K562 (cell line): ENCODE results near the gene HPCA. TPM values are rescaled to one million over a fixed set of nuclear protein-coding genes. Genes with fewer than 3 reads are reported as not detected.

Source experiments
- GTF2E2 ChIP-seq: fragments of 200-800 bp; sonication (Bioruptor generic); IDR thresholded peaks from 2 replicates; pipeline ENCODE4 v1.6.1; 2016; ENCODE audit warnings: missing genetic modification characterization, missing compliant biosample characterization
- NFATC3 ChIP-seq: fragments of 450-650 bp; IDR thresholded peaks from 2 replicates; pipeline ENCODE4 v1.6.1; 2017; ENCODE audit warnings: mild to moderate bottlenecking
- PML ChIP-seq: IDR thresholded peaks from 2 replicates; pipeline ENCODE4 v1.6.1; 2012; ENCODE audit warnings: low read length, inconsistent platforms
- POLR2H ChIP-seq: IDR thresholded peaks from 2 replicates; pipeline ENCODE4 v1.6.1; 2016; ENCODE audit warnings: missing genetic modification characterization, low read depth, mild to moderate bottlenecking, control low read depth, missing compliant biosample characterization, moderate library complexity
- PPARD ChIP-seq: fragments of 250-450 bp; sonication (Bioruptor Pico); IDR thresholded peaks from 2 replicates; pipeline ENCODE4 v1.8.0; 2022; ENCODE audit warnings: inconsistent platforms, mild to moderate bottlenecking, moderate library complexity
- PTTG1 ChIP-seq: fragments of 450-650 bp; IDR thresholded peaks from 2 replicates; pipeline ENCODE4 v1.6.1; 2016; ENCODE audit warnings: low read depth, mild to moderate bottlenecking, missing genetic modification characterization, missing compliant biosample characterization
- polyA plus RNA-seq, 8 experiments: library from polyadenylated mRNA; depleted of rRNA in 4 of 8; stranded (reverse) in 5 of 8; unstranded in 3 of 8; fragments of >200 nt; fragmentation: Nextera tagmentation in 2 of 8; fragmentation: Illumina TruSeq in 1 of 8; extraction: Ambion mirVana in 2 of 8; extraction: Trizol in 1 of 8; gene quantifications; 2 replicates each; pipeline versions ENCODE4 v1.2.1 to v1.2.3, GENCODE V29; 2011 to 2014; ENCODE audit warnings: inconsistent platforms in 1 of 8, missing spikeins in 1 of 8
- total RNA-seq, 7 experiments: library from RNA; depleted of rRNA in 6 of 7; stranded (reverse); fragments of >200 nt in 6 of 7; fragmentation: Illumina TruSeq in 2 of 7; extraction: Trizol in 2 of 7; gene quantifications; 2 replicates each; pipeline versions ENCODE4 v1.2.1 to v1.2.3, GENCODE V29; 2011 to 2021; ENCODE audit warnings: low replicate concordance in 1 of 7
- TF ChIP-seq, protein P1 (sequence below): fragments of 200-800 bp; sonication (Bioruptor generic); IDR thresholded peaks from 2 replicates; pipeline ENCODE4 v1.6.1; 2016; ENCODE audit warnings: missing genetic modification characterization, missing compliant biosample characterization
- TF ChIP-seq, protein P2 (sequence below): sonication (generic); formaldehyde crosslinking; IDR thresholded peaks from 2 replicates; pipeline ENCODE4 v1.8.0; 2022; ENCODE audit warnings: mild to moderate bottlenecking, missing genetic modification reagents
- TF ChIP-seq, protein P3 (sequence below): fragments of 450-650 bp; IDR thresholded peaks from 2 replicates; pipeline ENCODE4 v1.6.1; 2016; ENCODE audit warnings: low read depth

Gene HPCA
- total and polyA plus RNA-seq, 9 of the 15 experiments (the other 6 are each of a cell fraction or from before 2014, with no cell fraction given) = not detected

DNA sequence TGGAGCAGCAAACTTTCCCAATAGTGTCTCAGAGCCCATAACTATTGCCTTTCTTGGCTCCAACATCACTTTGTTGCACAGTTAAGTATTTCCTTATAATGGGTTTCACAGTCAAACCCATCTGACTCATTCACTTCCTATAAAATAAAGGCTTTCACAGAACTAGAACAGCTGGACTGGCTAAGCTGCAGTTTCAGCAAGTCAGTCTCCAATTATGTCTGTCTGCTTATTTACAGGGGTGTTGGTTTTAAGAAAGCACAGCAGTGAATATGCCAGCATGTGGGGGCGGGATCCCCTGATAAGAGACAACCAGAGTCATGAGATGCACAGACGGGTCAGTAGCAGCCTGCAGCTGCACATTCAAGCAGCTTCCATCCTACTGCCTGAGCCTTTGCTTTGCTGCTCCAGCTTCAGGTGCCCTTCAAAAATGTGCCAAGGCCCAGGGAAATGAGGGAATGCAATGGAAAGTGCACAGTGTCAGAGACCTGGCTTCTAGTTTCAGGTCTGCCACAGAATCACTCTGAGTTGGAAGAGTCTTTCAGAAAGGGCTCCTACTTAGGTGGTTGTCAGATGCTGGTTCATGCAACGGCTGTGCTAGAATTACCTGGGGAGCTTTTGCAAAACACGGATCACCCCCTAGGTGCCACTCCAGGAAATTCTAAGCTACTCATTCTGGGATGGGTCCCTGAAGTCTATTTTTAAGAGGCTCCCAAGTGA lies 53.5 kb downstream of the HPCA start (continued):
- no peak for TF ChIP-seq PPARD (CRISPR knock-in tag)
- TF ChIP-seq, protein P1, sequence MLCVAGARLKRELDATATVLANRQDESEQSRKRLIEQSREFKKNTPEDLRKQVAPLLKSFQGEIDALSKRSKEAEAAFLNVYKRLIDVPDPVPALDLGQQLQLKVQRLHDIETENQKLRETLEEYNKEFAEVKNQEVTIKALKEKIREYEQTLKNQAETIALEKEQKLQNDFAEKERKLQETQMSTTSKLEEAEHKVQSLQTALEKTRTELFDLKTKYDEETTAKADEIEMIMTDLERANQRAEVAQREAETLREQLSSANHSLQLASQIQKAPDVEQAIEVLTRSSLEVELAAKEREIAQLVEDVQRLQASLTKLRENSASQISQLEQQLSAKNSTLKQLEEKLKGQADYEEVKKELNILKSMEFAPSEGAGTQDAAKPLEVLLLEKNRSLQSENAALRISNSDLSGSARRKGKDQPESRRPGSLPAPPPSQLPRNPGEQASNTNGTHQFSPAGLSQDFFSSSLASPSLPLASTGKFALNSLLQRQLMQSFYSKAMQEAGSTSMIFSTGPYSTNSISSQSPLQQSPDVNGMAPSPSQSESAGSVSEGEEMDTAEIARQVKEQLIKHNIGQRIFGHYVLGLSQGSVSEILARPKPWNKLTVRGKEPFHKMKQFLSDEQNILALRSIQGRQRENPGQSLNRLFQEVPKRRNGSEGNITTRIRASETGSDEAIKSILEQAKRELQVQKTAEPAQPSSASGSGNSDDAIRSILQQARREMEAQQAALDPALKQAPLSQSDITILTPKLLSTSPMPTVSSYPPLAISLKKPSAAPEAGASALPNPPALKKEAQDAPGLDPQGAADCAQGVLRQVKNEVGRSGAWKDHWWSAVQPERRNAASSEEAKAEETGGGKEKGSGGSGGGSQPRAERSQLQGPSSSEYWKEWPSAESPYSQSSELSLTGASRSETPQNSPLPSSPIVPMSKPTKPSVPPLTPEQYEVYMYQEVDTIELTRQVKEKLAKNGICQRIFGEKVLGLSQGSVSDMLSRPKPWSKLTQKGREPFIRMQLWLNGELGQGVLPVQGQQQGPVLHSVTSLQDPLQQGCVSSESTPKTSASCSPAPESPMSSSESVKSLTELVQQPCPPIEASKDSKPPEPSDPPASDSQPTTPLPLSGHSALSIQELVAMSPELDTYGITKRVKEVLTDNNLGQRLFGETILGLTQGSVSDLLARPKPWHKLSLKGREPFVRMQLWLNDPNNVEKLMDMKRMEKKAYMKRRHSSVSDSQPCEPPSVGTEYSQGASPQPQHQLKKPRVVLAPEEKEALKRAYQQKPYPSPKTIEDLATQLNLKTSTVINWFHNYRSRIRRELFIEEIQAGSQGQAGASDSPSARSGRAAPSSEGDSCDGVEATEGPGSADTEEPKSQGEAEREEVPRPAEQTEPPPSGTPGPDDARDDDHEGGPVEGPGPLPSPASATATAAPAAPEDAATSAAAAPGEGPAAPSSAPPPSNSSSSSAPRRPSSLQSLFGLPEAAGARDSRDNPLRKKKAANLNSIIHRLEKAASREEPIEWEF (CRISPR knock-in tag) = no peak
- TF ChIP-seq, protein P2, sequence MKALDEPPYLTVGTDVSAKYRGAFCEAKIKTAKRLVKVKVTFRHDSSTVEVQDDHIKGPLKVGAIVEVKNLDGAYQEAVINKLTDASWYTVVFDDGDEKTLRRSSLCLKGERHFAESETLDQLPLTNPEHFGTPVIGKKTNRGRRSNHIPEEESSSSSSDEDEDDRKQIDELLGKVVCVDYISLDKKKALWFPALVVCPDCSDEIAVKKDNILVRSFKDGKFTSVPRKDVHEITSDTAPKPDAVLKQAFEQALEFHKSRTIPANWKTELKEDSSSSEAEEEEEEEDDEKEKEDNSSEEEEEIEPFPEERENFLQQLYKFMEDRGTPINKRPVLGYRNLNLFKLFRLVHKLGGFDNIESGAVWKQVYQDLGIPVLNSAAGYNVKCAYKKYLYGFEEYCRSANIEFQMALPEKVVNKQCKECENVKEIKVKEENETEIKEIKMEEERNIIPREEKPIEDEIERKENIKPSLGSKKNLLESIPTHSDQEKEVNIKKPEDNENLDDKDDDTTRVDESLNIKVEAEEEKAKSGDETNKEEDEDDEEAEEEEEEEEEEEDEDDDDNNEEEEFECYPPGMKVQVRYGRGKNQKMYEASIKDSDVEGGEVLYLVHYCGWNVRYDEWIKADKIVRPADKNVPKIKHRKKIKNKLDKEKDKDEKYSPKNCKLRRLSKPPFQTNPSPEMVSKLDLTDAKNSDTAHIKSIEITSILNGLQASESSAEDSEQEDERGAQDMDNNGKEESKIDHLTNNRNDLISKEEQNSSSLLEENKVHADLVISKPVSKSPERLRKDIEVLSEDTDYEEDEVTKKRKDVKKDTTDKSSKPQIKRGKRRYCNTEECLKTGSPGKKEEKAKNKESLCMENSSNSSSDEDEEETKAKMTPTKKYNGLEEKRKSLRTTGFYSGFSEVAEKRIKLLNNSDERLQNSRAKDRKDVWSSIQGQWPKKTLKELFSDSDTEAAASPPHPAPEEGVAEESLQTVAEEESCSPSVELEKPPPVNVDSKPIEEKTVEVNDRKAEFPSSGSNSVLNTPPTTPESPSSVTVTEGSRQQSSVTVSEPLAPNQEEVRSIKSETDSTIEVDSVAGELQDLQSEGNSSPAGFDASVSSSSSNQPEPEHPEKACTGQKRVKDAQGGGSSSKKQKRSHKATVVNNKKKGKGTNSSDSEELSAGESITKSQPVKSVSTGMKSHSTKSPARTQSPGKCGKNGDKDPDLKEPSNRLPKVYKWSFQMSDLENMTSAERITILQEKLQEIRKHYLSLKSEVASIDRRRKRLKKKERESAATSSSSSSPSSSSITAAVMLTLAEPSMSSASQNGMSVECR (CRISPR knock-in tag) = no peak
- TF ChIP-seq NFATC3 = no peak
- no peak for TF ChIP-seq PML
- TF ChIP-seq, protein P3, sequence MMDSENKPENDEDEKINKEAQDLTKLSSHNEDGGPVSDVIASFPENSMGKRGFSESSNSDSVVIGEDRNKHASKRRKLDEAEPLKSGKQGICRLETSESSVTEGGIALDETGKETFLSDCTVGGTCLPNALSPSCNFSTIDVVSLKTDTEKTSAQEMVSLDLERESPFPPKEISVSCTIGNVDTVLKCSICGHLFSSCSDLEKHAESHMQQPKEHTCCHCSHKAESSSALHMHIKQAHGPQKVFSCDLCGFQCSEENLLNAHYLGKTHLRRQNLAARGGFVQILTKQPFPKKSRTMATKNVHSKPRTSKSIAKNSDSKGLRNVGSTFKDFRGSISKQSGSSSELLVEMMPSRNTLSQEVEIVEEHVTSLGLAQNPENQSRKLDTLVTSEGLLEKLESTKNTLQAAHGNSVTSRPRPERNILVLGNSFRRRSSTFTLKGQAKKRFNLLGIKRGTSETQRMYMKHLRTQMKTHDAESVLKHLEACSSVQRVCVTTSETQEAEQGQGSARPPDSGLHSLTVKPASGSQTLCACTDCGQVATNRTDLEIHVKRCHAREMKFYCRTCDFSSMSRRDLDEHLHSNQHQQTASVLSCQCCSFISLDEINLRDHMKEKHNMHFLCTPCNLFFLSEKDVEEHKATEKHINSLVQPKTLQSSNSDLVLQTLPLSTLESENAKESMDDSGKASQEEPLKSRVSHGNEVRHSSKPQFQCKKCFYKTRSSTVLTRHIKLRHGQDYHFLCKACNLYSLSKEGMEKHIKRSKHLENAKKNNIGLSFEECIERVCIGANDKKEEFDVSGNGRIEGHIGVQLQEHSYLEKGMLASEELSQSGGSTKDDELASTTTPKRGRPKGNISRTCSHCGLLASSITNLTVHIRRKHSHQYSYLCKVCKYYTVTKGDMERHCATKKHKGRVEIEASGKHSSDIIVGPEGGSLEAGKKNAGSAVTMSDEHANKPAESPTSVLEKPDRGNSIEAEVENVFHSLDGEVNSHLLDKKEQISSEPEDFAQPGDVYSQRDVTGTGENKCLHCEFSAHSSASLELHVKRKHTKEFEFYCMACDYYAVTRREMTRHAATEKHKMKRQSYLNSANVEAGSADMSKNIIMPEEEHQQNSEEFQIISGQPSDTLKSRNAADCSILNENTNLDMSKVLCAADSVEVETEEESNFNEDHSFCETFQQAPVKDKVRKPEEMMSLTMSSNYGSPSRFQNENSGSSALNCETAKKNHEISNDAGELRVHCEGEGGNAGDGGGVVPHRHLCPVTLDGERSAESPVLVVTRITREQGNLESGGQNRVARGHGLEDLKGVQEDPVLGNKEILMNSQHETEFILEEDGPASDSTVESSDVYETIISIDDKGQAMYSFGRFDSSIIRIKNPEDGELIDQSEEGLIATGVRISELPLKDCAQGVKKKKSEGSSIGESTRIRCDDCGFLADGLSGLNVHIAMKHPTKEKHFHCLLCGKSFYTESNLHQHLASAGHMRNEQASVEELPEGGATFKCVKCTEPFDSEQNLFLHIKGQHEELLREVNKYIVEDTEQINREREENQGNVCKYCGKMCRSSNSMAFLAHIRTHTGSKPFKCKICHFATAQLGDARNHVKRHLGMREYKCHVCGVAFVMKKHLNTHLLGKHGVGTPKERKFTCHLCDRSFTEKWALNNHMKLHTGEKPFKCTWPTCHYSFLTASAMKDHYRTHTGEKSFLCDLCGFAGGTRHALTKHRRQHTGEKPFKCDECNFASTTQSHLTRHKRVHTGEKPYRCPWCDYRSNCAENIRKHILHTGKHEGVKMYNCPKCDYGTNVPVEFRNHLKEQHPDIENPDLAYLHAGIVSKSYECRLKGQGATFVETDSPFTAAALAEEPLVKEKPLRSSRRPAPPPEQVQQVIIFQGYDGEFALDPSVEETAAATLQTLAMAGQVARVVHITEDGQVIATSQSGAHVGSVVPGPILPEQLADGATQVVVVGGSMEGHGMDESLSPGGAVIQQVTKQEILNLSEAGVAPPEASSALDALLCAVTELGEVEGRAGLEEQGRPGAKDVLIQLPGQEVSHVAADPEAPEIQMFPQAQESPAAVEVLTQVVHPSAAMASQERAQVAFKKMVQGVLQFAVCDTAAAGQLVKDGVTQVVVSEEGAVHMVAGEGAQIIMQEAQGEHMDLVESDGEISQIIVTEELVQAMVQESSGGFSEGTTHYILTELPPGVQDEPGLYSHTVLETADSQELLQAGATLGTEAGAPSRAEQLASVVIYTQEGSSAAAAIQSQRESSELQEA = no peak
- no peak for TF ChIP-seq PTTG1
- no peak for TF ChIP-seq GTF2E2
- no peak for TF ChIP-seq POLR2H (tag)
